ENCODE measurements around the gene VIPAS39.

VIPAS39 gene

DNA sequence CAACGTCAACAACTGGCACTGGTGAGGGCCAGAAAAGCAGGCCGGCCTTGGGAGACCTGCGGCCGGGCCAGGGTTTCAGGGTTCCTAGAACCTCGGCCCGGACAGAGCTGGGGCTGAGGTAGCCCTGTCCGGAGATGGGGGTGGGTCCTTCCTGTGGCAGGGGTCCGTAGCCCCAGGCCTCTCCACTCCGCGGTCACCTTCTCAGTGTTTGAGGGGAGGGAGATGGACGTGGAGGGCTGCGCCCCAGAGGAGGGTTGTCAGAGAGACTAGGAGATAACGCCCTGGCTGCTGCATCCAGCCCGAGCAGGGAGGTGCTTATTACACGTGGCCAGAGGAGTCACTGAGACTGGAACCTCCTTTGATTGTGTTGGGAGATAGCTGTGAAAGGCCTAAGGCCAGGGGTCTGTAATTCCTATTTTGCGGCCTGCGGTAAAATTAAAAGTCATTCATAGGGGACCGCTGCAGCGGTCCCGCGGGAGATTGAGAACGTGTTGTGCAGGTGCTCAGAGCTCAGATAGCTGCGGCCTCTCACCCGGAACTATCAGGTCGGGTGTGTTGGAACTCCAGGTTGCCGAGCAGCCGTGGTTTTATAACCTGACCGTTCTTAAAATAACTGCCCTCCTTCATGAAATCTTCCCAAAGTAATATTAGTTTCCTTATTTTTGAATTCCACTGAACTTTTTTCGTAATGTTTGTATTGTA, 999 bp upstream of the VIPAS39 start:
- peak; percentile 28 for ATAC-seq
- TF ChIP-seq TCF4 (CRISPR knock-in tag; IDR thresholded peaks at IDR 0.05; ENCODE audit: borderline replicate concordance) (no peak), ZNF70 (CRISPR knock-in tag; IDR thresholded peaks at IDR 0.05) (no peak), RARB (CRISPR knock-in tag; IDR thresholded peaks at IDR 0.05) (no peak), ZFP30 (CRISPR knock-in tag; IDR thresholded peaks at IDR 0.05) (no peak), ARNTL (CRISPR knock-in tag; IDR thresholded peaks at IDR 0.05; ENCODE audit: borderline replicate concordance, low read depth) (no peak), OSR1 (CRISPR knock-in tag; IDR thresholded peaks at IDR 0.05) (no peak), PATZ1 (CRISPR knock-in tag; IDR thresholded peaks at IDR 0.05; ENCODE audit: borderline replicate concordance) (no peak)

- ATAC-seq, result peak; percentile 46
- no peak for TF ChIP-seq ZNF8 (CRISPR knock-in tag; IDR thresholded peaks at IDR 0.05)
- no peak for TF ChIP-seq ZFP3 (CRISPR knock-in tag; IDR thresholded peaks at IDR 0.05)
- no peak for TF ChIP-seq ZC3H10 (CRISPR knock-in tag; IDR thresholded peaks at IDR 0.05)
- TF ChIP-seq TOX (CRISPR knock-in tag; IDR thresholded peaks at IDR 0.05; ENCODE audit: borderline replicate concordance), result no peak
- no peak for TF ChIP-seq OSR1 (CRISPR knock-in tag; IDR thresholded peaks at IDR 0.05)
- no peak for TF ChIP-seq ESRRG (CRISPR knock-in tag; IDR thresholded peaks at IDR 0.05)
- TF ChIP-seq CSDC2 (CRISPR knock-in tag; IDR thresholded peaks at IDR 0.05), result no peak
- TF ChIP-seq PATZ1 (CRISPR knock-in tag; IDR thresholded peaks at IDR 0.05; ENCODE audit: borderline replicate concordance), result no peak
- TF ChIP-seq POU6F1 (CRISPR knock-in tag; IDR thresholded peaks at IDR 0.05; ENCODE audit: borderline replicate concordance, low read depth), result no peak
- TF ChIP-seq BACH2 (CRISPR knock-in tag; IDR thresholded peaks at IDR 0.05; ENCODE audit: borderline replicate concordance), result no peak
- TF ChIP-seq TCF4 (CRISPR knock-in tag; IDR thresholded peaks at IDR 0.05; ENCODE audit: borderline replicate concordance), result no peak
- TF ChIP-seq ZNF565 (CRISPR knock-in tag; conservative IDR thresholded peaks at IDR 0.05; ENCODE audit: low read depth), result no peak
Measured at GRCh38 chr14:77457115-77457521, 283 bp downstream of the VIPAS39 start.

- TF ChIP-seq PPARA (CRISPR knock-in tag; IDR thresholded peaks at IDR 0.05; ENCODE audit: borderline replicate concordance) (no peak), ZFP30 (CRISPR knock-in tag; IDR thresholded peaks at IDR 0.05) (no peak), POU6F1 (CRISPR knock-in tag; IDR thresholded peaks at IDR 0.05; ENCODE audit: borderline replicate concordance, low read depth) (no peak), SNAI2 (CRISPR knock-in tag; IDR thresholded peaks at IDR 0.05) (no peak), ZNF8 (CRISPR knock-in tag; IDR thresholded peaks at IDR 0.05) (no peak), PATZ1 (CRISPR knock-in tag; IDR thresholded peaks at IDR 0.05; ENCODE audit: borderline replicate concordance) (no peak), BACH2 (CRISPR knock-in tag; IDR thresholded peaks at IDR 0.05; ENCODE audit: borderline replicate concordance) (no peak), CSDC2 (CRISPR knock-in tag; IDR thresholded peaks at IDR 0.05) (no peak), ZNF565 (CRISPR knock-in tag; conservative IDR thresholded peaks at IDR 0.05; ENCODE audit: low read depth) (no peak), ZC3H10 (CRISPR knock-in tag; IDR thresholded peaks at IDR 0.05) (no peak), ARNTL (CRISPR knock-in tag; IDR thresholded peaks at IDR 0.05; ENCODE audit: borderline replicate concordance, low read depth) (no peak), ESRRG (CRISPR knock-in tag; IDR thresholded peaks at IDR 0.05) (no peak), OSR1 (CRISPR knock-in tag; IDR thresholded peaks at IDR 0.05) (no peak)
- TF ChIP-seq, protein P1, sequence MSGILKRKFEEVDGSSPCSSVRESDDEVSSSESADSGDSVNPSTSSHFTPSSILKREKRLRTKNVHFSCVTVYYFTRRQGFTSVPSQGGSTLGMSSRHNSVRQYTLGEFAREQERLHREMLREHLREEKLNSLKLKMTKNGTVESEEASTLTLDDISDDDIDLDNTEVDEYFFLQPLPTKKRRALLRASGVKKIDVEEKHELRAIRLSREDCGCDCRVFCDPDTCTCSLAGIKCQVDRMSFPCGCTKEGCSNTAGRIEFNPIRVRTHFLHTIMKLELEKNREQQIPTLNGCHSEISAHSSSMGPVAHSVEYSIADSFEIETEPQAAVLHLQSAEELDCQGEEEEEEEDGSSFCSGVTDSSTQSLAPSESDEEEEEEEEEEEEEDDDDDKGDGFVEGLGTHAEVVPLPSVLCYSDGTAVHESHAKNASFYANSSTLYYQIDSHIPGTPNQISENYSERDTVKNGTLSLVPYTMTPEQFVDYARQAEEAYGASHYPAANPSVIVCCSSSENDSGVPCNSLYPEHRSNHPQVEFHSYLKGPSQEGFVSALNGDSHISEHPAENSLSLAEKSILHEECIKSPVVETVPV (CRISPR knock-in tag; IDR thresholded peaks at IDR 0.05), result no peak
- ATAC-seq, result no peak
Measured at GRCh38 chr14:77455966-77456640, 1.3 kb downstream of the VIPAS39 start.

All from SK-N-SH treated with all-trans-retinoic acid at 6 μM for 48 hours (cell line).